HepG2 (cell line): Measurements from ENCODE around the gene CISD1. TPM values are rescaled to one million over a fixed set of nuclear protein-coding genes. Genes with fewer than 3 reads are reported as not detected.

ENCODE experiments used
- EZH2 ChIP-seq: conservative IDR thresholded peaks from 2 replicates; pipeline ENCODE4 v1.6.1; 2012; ENCODE audit warnings: mild to moderate bottlenecking, low read depth, low read length, moderate library complexity
- GATAD1 ChIP-seq: IDR thresholded peaks from 2 replicates; pipeline ENCODE4 v1.6.1; 2016; ENCODE audit warnings: missing genetic modification reagents, missing compliant biosample characterization
- IKZF1 ChIP-seq: fragments of 450-650 bp; IDR thresholded peaks from 2 replicates; pipeline ENCODE4 v1.7.1; 2016
- KDM5B ChIP-seq: sonication (generic); formaldehyde crosslinking; IDR thresholded peaks from 2 replicates; pipeline ENCODE4 v1.4.0; 2020; ENCODE audit warnings: missing genetic modification reagents, mild to moderate bottlenecking, borderline replicate concordance
- LRRFIP1 ChIP-seq: sonication (generic); formaldehyde crosslinking; conservative IDR thresholded peaks from 2 replicates; pipeline ENCODE4 v1.4.0; 2020; ENCODE audit warnings: missing genetic modification reagents
- MED1 ChIP-seq: sonication (generic); formaldehyde crosslinking; IDR thresholded peaks from 2 replicates; pipeline ENCODE4 v1.4.0; 2020; ENCODE audit warnings: missing genetic modification reagents
- MLLT10 ChIP-seq: sonication (generic); formaldehyde crosslinking; IDR thresholded peaks from 2 replicates; pipeline ENCODE4 v1.4.0; 2020; ENCODE audit warnings: missing genetic modification reagents
- PLRG1 ChIP-seq: fragments of 450-650 bp; conservative IDR thresholded peaks from 2 replicates; pipeline ENCODE4 v1.6.1; 2016
- SAFB2 ChIP-seq: sonication (generic); formaldehyde crosslinking; IDR thresholded peaks from 2 replicates; pipeline ENCODE4 v1.5.1; 2020; ENCODE audit warnings: missing genetic modification reagents, low read depth, mild to moderate bottlenecking, borderline replicate concordance
- SETDB1 ChIP-seq: sonication (generic); formaldehyde crosslinking; IDR thresholded peaks from 2 replicates; pipeline ENCODE4 v1.5.1; 2020; ENCODE audit warnings: missing genetic modification reagents, mild to moderate bottlenecking, borderline replicate concordance
- SIX1 ChIP-seq: sonication (generic); formaldehyde crosslinking; IDR thresholded peaks from 2 replicates; pipeline ENCODE4 v1.4.0; 2020; ENCODE audit warnings: missing genetic modification reagents, borderline replicate concordance
- TOPORS ChIP-seq: sonication (generic); formaldehyde crosslinking; IDR thresholded peaks from 2 replicates; pipeline ENCODE4 v1.8.0; 2023; ENCODE audit warnings: mild to moderate bottlenecking, missing genetic modification reagents
- U2AF1 ChIP-seq: fragments of 200-400 bp; formaldehyde crosslinking; optimal IDR thresholded peaks from 2 replicates; pipeline ENCODE3; 2017; ENCODE audit warnings: mild to moderate bottlenecking, low read depth, low read length
- YY1 ChIP-seq: IDR thresholded peaks from 2 replicates; pipeline ENCODE4 v1.6.1; 2011; ENCODE audit warnings: low read length, low read depth, moderate library complexity, mild to moderate bottlenecking; ENCODE audit not compliant: insufficient read depth, insufficient replicate concordance
- ZBTB21 ChIP-seq: sonication (generic); formaldehyde crosslinking; IDR thresholded peaks from 2 replicates; pipeline ENCODE4 v1.4.0; 2020; ENCODE audit warnings: missing genetic modification reagents
- ZBTB42 ChIP-seq: sonication (generic); formaldehyde crosslinking; IDR thresholded peaks from 2 replicates; pipeline ENCODE4 v1.5.0; 2020; ENCODE audit warnings: mild to moderate bottlenecking, missing genetic modification reagents
- ZNF224 ChIP-seq: sonication (generic); formaldehyde crosslinking; IDR thresholded peaks from 2 replicates; pipeline ENCODE4 v1.5.0; 2020; ENCODE audit warnings: mild to moderate bottlenecking, missing genetic modification reagents
- ZNF256 ChIP-seq: sonication (generic); formaldehyde crosslinking; conservative IDR thresholded peaks from 2 replicates; pipeline ENCODE4 v1.4.0; 2020; ENCODE audit warnings: missing genetic modification reagents
- ZNF280D ChIP-seq: sonication (generic); formaldehyde crosslinking; IDR thresholded peaks from 2 replicates; pipeline ENCODE4 v1.5.1; 2020; ENCODE audit warnings: mild to moderate bottlenecking, missing genetic modification reagents
- ZNF607 ChIP-seq: sonication (generic); formaldehyde crosslinking; IDR thresholded peaks from 2 replicates; pipeline ENCODE4 v1.5.1; 2020; ENCODE audit warnings: missing genetic modification reagents, mild to moderate bottlenecking, borderline replicate concordance
- ZNF780A ChIP-seq: sonication (generic); formaldehyde crosslinking; IDR thresholded peaks from 2 replicates; pipeline ENCODE4 v1.8.0; 2022; ENCODE audit warnings: mild to moderate bottlenecking, missing genetic modification reagents, moderate library complexity
- ZNF790 ChIP-seq: sonication (generic); formaldehyde crosslinking; IDR thresholded peaks from 2 replicates; pipeline ENCODE4 v1.8.0; 2022; ENCODE audit warnings: missing genetic modification reagents, mild to moderate bottlenecking, borderline replicate concordance
- ZNF816 ChIP-seq: sonication (generic); formaldehyde crosslinking; IDR thresholded peaks from 2 replicates; pipeline ENCODE4 v1.8.0; 2022; ENCODE audit warnings: missing genetic modification reagents, mild to moderate bottlenecking, borderline replicate concordance
- ZNF839 ChIP-seq: sonication (generic); formaldehyde crosslinking; IDR thresholded peaks from 2 replicates; pipeline ENCODE4 v1.4.0; 2020; ENCODE audit warnings: missing genetic modification reagents, mild to moderate bottlenecking, borderline replicate concordance
- polyA plus RNA-seq, 8 experiments: library from polyadenylated mRNA; depleted of rRNA in 3 of 8; stranded (reverse) in 7 of 8; unstranded in 1 of 8; fragments of >200 nt; fragmentation: Illumina TruSeq in 4 of 8; extraction: Trizol in 4 of 8; gene quantifications; 2 replicates each; pipeline versions ENCODE4 v1.2.1 to v1.2.3, GENCODE V29; 2011 to 2016; ENCODE audit warnings: low read depth in 4 of 8, missing spikeins in 1 of 8, mixed read lengths in 1 of 8; ENCODE audit not compliant: insufficient read depth in 1 of 8
- total RNA-seq, 5 experiments: library from RNA; depleted of rRNA; stranded (reverse); fragments of >200 nt; fragmentation: Illumina TruSeq; extraction: Trizol; gene quantifications; 2 replicates each; pipeline ENCODE4 v1.2.3, GENCODE V29; 2016; ENCODE audit warnings: low read depth in 1 of 5
- TF ChIP-seq, protein P1 (sequence below): conservative IDR thresholded peaks from 2 replicates; pipeline ENCODE4 v1.6.1; 2018; ENCODE audit warnings: missing genetic modification reagents

Gene CISD1
- total and polyA plus RNA-seq, 2 of the 13 experiments (the other 11 are each of a cell fraction or from before 2014, with no cell fraction given), result 63.4 to 78.9 TPM

- no peak for TF ChIP-seq ZNF816 (CRISPR knock-in tag)
- no peak for TF ChIP-seq U2AF1
- 0 out of 2 replicates have a peak, but pooled peaks have one; percentile 12 for TF ChIP-seq ZNF790 (CRISPR knock-in tag)
- no peak for TF ChIP-seq TOPORS (CRISPR knock-in tag)
- TF ChIP-seq KDM5B, result no peak
- TF ChIP-seq ZNF839, result peak; percentile 26; the same call in 1 of the 2 replicates
- no peak for TF ChIP-seq YY1
- no peak for TF ChIP-seq ZBTB21
- TF ChIP-seq ZNF780A (CRISPR knock-in tag), result no peak
- TF ChIP-seq IKZF1, result no peak
- TF ChIP-seq ZNF607 (CRISPR knock-in tag), result no peak
- no peak for TF ChIP-seq MLLT10
- no peak for TF ChIP-seq SAFB2 (CRISPR knock-in tag)
- TF ChIP-seq EZH2, result no peak
- TF ChIP-seq ZBTB42 (CRISPR knock-in tag), result no peak
- no peak for TF ChIP-seq SETDB1 (CRISPR knock-in tag)
- no peak for TF ChIP-seq SIX1 (CRISPR knock-in tag)
- no peak for TF ChIP-seq ZNF280D (CRISPR knock-in tag)
- TF ChIP-seq, protein P1, sequence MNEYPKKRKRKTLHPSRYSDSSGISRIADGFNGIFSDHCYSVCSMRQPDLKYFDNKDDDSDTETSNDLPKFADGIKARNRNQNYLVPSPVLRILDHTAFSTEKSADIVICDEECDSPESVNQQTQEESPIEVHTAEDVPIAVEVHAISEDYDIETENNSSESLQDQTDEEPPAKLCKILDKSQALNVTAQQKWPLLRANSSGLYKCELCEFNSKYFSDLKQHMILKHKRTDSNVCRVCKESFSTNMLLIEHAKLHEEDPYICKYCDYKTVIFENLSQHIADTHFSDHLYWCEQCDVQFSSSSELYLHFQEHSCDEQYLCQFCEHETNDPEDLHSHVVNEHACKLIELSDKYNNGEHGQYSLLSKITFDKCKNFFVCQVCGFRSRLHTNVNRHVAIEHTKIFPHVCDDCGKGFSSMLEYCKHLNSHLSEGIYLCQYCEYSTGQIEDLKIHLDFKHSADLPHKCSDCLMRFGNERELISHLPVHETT, result no peak
- no peak for TF ChIP-seq LRRFIP1 (CRISPR knock-in tag)
- TF ChIP-seq ZNF256, result no peak
- TF ChIP-seq ZNF224 (CRISPR knock-in tag), result no peak
- no peak for TF ChIP-seq GATAD1 (CRISPR knock-in tag)
- no peak for TF ChIP-seq PLRG1
- no peak for TF ChIP-seq MED1 (CRISPR knock-in tag)
Measured at GRCh38 chr10:58266826-58267712, 1.9 kb upstream of the CISD1 start (continued).
